Measurements from ENCODE around the gene RTCB. TPM values are rescaled to one million over a fixed set of nuclear protein-coding genes. Genes with fewer than 3 reads are reported as not detected.

RTCB gene
- total RNA-seq, 6 experiments from 2014 or later: 37.8 to 58.1 (median 48.2) TPM

GRCh38 chr22:32378707-32379272, 33.3 kb downstream of the RTCB start:
- peak; percentile 62 to 82 (median 70) for ATAC-seq

GRCh38 chr22:32376681-32377080, 35.4 kb downstream of the RTCB start:
- intact Hi-C loops (cut with DNase I): no loop called here
- H3K9me3 ChIP-seq: no peaks in the 10 kb centered on the region
- no peaks in the 10 kb centered on the region for H3K36me3 ChIP-seq
- no peaks in the 10 kb centered on the region for H3K27me3 ChIP-seq
- no peak for TF ChIP-seq POLR2A (IDR thresholded peaks at IDR 0.05)
- no peak for TF ChIP-seq CTCF (IDR thresholded peaks at IDR 0.05)
- H3K4me3 ChIP-seq: no peak overlapping the region
- ATAC-seq (no peak), DNase-seq (no peak)
- no peak overlapping the region for H3K27ac ChIP-seq
- WGBS (ENCODE audit: insufficient coverage, low coverage, low lambda C conversion rate, missing lambda C conversion rate): 57% methylated on average over 3 of the region's 5 CpGs
- no peaks in the 10 kb centered on the region for H3K4me1 ChIP-seq

More at GRCh38 chr22:32378707-32379272, 33.3 kb downstream of the RTCB start:
- H3K4me3 ChIP-seq: no peak overlapping the region
- no peak overlapping the region for H3K27ac ChIP-seq
- WGBS (ENCODE audit: insufficient coverage, low coverage, low lambda C conversion rate, missing lambda C conversion rate): 40% methylated on average over 1 of the region's 4 CpGs
- H3K36me3 ChIP-seq: no peaks in the 10 kb centered on the region
- H3K9me3 ChIP-seq: no peaks in the 10 kb centered on the region
- intact Hi-C loops (cut with DNase I): no loop called here
- no peaks in the 10 kb centered on the region for H3K4me1 ChIP-seq
- TF ChIP-seq POLR2A (IDR thresholded peaks at IDR 0.05) (no peak), CTCF (IDR thresholded peaks at IDR 0.05) (peak; percentile 41 to 57 (median 46))
- no peak for DNase-seq
- H3K27me3 ChIP-seq: no peaks in the 10 kb centered on the region

- Histone ChIP-seq H3K4me3 (no peak overlapping the region), H3K27ac (no peak overlapping the region), H3K27me3 (no peaks in the 10 kb centered on the region), H3K4me1 (no peaks in the 10 kb centered on the region), H3K36me3 (no peaks in the 10 kb centered on the region), H3K9me3 (no peaks in the 10 kb centered on the region)
- intact Hi-C loops (cut with DNase I): no loop called here
- DNase-seq: no peak
- ATAC-seq: no peak
- WGBS (ENCODE audit: insufficient coverage, low coverage, low lambda C conversion rate, missing lambda C conversion rate): 70% methylated on average over 4 of the region's 7 CpGs
- TF ChIP-seq CTCF (IDR thresholded peaks at IDR 0.05) (no peak), POLR2A (IDR thresholded peaks at IDR 0.05) (no peak)
These were observed 36.2 kb downstream of the RTCB start for GRCh38 chr22:32375678-32376450.

GRCh38 chr22:32364210-32364609, 47.8 kb downstream of the RTCB start:
- no peaks in the 10 kb centered on the region for H3K27me3 ChIP-seq
- no peak overlapping the region for H3K27ac ChIP-seq
- WGBS (ENCODE audit: insufficient coverage, low coverage, low lambda C conversion rate, missing lambda C conversion rate): 51% methylated on average over 4 of the region's 5 CpGs
- DNase-seq (no peak), ATAC-seq (no peak)
- H3K9me3 ChIP-seq: no peaks in the 10 kb centered on the region
- no peak overlapping the region for H3K4me3 ChIP-seq
- H3K36me3 ChIP-seq: no peaks in the 10 kb centered on the region
- H3K4me1 ChIP-seq: no peaks in the 10 kb centered on the region
- intact Hi-C loops (cut with DNase I): no loop called here
- TF ChIP-seq POLR2A (IDR thresholded peaks at IDR 0.05): no peak
- no peak for TF ChIP-seq CTCF (IDR thresholded peaks at IDR 0.05)

Data from right lobe of liver (tissue), 6 donors.